ENCODE results near the gene SCYGR2. TPM values are rescaled to one million over a fixed set of nuclear protein-coding genes. Genes with fewer than 3 reads are reported as not detected.

The SCYGR2 gene
- total and polyA plus RNA-seq, 2 experiments from 2014 or later, result not detected

- H4K20me1 ChIP-seq (ENCODE audit: insufficient read depth, poor library complexity, severe bottlenecking), result no peaks in the 10 kb centered on the region
- H3K9me3 ChIP-seq (ENCODE audit: low read depth), result no peaks in the 10 kb centered on the region
- no peak overlapping the region for H3K4me2 ChIP-seq
- no peaks in the 10 kb centered on the region for H3K79me2 ChIP-seq
- DNase-seq (ENCODE audit: low spot score), result no peak
- WGBS (ENCODE audit: low lambda C conversion rate, missing lambda C conversion rate), result 92% methylated on average over 11 of the region's 11 CpGs
- H2AFZ ChIP-seq, result no peak overlapping the region
- H3K27me3 ChIP-seq, result no peaks in the 10 kb centered on the region
- no peaks in the 10 kb centered on the region for H3K4me1 ChIP-seq (ENCODE audit: insufficient read depth)
- no peaks in the 10 kb centered on the region for H3K9me2 ChIP-seq (replicated peaks; ENCODE audit: insufficient read depth)
- H3K27ac ChIP-seq, result no peak overlapping the region
- H3K4me3 ChIP-seq, result no peak overlapping the region
- H3K36me3 ChIP-seq (replicated peaks; ENCODE audit: insufficient read depth, low read depth), result no peaks in the 10 kb centered on the region
- TF ChIP-seq EZH2phosphoT487 (IDR thresholded peaks at IDR 0.05; ENCODE audit: low read depth, severe bottlenecking, unreplicated experiment), result no peak
Observed at GRCh38 chr2:227612546-227613271, 14.0 kb downstream of the SCYGR2 start.

- Histone ChIP-seq H3K4me1 (ENCODE audit: insufficient read depth) (no peaks in the 10 kb centered on the region), H4K20me1 (ENCODE audit: insufficient read depth, poor library complexity, severe bottlenecking) (no peaks in the 10 kb centered on the region), H3K4me2 (no peak overlapping the region), H3K27ac (no peak overlapping the region), H2AFZ (no peak overlapping the region), H3K9me3 (ENCODE audit: low read depth) (no peaks in the 10 kb centered on the region), H3K36me3 (replicated peaks; ENCODE audit: insufficient read depth, low read depth) (no peaks in the 10 kb centered on the region), H3K27me3 (no peaks in the 10 kb centered on the region), H3K4me3 (no peak overlapping the region), H3K79me2 (no peaks in the 10 kb centered on the region), H3K9me2 (replicated peaks; ENCODE audit: insufficient read depth) (no peaks in the 10 kb centered on the region)
- no peak for TF ChIP-seq EZH2phosphoT487 (IDR thresholded peaks at IDR 0.05; ENCODE audit: low read depth, severe bottlenecking, unreplicated experiment)
- TF ChIP-seq CTCF (IDR thresholded peaks at IDR 0.05; ENCODE audit: poor library complexity), result no peak
- no peak for TF ChIP-seq EZH2 (IDR thresholded peaks at IDR 0.05; ENCODE audit: borderline replicate concordance)
- no peak for DNase-seq (ENCODE audit: low spot score)
- WGBS (ENCODE audit: low lambda C conversion rate, missing lambda C conversion rate), result 80% methylated on average over 4 of the region's 4 CpGs
Observed at GRCh38 chr2:227613272-227613660, 14.6 kb downstream of the SCYGR2 start.

- no peaks in the 10 kb centered on the region for H3K9me2 ChIP-seq (replicated peaks; ENCODE audit: insufficient read depth)
- no peak overlapping the region for H2AFZ ChIP-seq
- no peaks in the 10 kb centered on the region for H3K36me3 ChIP-seq (replicated peaks; ENCODE audit: insufficient read depth, low read depth)
- no peak overlapping the region for H3K27ac ChIP-seq
- no peak overlapping the region for H3K4me2 ChIP-seq
- WGBS (ENCODE audit: low lambda C conversion rate, missing lambda C conversion rate), result 87% methylated on average over 4 of the region's 4 CpGs
- H3K4me3 ChIP-seq, result no peak overlapping the region
- no peaks in the 10 kb centered on the region for H3K27me3 ChIP-seq
- no peaks in the 10 kb centered on the region for H3K4me1 ChIP-seq (ENCODE audit: insufficient read depth)
- no peaks in the 10 kb centered on the region for H3K79me2 ChIP-seq
- TF ChIP-seq CTCF (IDR thresholded peaks at IDR 0.05; ENCODE audit: poor library complexity) (no peak), EZH2 (IDR thresholded peaks at IDR 0.05; ENCODE audit: borderline replicate concordance) (no peak), EZH2phosphoT487 (IDR thresholded peaks at IDR 0.05; ENCODE audit: low read depth, severe bottlenecking, unreplicated experiment) (no peak)
- no peak for DNase-seq (ENCODE audit: low spot score)
- no peaks in the 10 kb centered on the region for H4K20me1 ChIP-seq (ENCODE audit: insufficient read depth, poor library complexity, severe bottlenecking)
- no peaks in the 10 kb centered on the region for H3K9me3 ChIP-seq (ENCODE audit: low read depth)
Observed at GRCh38 chr2:227614246-227614645, 15.6 kb downstream of the SCYGR2 start.

DNA sequence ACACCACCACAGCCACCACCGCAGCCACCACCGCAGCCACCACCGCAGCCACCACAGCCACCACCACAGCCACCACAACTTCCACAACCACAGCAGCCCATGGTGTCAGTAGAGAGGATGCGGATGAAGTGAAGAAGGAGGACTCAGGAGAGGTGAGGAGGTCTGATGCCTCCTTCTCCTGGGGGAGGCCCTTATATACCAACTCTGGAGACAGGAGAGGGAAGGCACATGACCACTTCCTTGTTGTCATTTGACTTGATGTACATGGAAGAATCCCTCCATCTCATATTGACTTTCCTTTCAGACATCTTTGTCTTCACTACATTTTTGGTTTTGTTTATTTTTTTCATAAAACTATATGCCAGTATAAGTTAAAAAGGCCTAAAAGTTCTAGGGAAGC, 16.0 kb downstream of the SCYGR2 start, which contains the start of gene SCYGR3:
Gene SCYGR3 (minus strand): TSS at position 101 of the 400 bp plus-strand sequence. CDS start 0 bp downstream, at position 101.
- Histone ChIP-seq H3K36me3 (replicated peaks; ENCODE audit: insufficient read depth, low read depth) (no peaks in the 10 kb centered on the region), H3K4me2 (no peak within 1 kb of the TSS), H3K9me3 (ENCODE audit: low read depth) (no peaks in the 10 kb centered on the region), H3K27me3 (no peaks in the 10 kb centered on the region), H3K9me2 (replicated peaks; ENCODE audit: insufficient read depth) (no peaks in the 10 kb centered on the region), H2AFZ (no peak within 1 kb of the TSS), H3K79me2 (no peaks in the 10 kb centered on the region), H3K4me1 (ENCODE audit: insufficient read depth) (no peaks in the 10 kb centered on the region), H3K27ac (no peak within 1 kb of the TSS), H3K4me3 (no peak within 1 kb of the TSS), H4K20me1 (ENCODE audit: insufficient read depth, poor library complexity, severe bottlenecking) (no peaks in the 10 kb centered on the region)
- no peak for DNase-seq (ENCODE audit: low spot score)
- 100% methylated on average over 4 of the region's 4 CpGs for WGBS (ENCODE audit: low lambda C conversion rate, missing lambda C conversion rate)
- TF ChIP-seq EZH2 (IDR thresholded peaks at IDR 0.05; ENCODE audit: borderline replicate concordance), result no peak
- no peak for TF ChIP-seq CTCF (IDR thresholded peaks at IDR 0.05; ENCODE audit: poor library complexity)
- no peak for TF ChIP-seq EZH2phosphoT487 (IDR thresholded peaks at IDR 0.05; ENCODE audit: low read depth, severe bottlenecking, unreplicated experiment)
